HG03520 (cell line): ENCODE results near the gene PRKCD.

ENCODE experiments used
- ATAC-seq: cut with Tn5 transposase; IDR thresholded peaks from one replicate; pipeline ENCODE4 v1.9.1; 2021; ENCODE audit warnings: mild to moderate bottlenecking, moderate library complexity; ENCODE audit not compliant: unreplicated experiment

The PRKCD gene

DNA sequence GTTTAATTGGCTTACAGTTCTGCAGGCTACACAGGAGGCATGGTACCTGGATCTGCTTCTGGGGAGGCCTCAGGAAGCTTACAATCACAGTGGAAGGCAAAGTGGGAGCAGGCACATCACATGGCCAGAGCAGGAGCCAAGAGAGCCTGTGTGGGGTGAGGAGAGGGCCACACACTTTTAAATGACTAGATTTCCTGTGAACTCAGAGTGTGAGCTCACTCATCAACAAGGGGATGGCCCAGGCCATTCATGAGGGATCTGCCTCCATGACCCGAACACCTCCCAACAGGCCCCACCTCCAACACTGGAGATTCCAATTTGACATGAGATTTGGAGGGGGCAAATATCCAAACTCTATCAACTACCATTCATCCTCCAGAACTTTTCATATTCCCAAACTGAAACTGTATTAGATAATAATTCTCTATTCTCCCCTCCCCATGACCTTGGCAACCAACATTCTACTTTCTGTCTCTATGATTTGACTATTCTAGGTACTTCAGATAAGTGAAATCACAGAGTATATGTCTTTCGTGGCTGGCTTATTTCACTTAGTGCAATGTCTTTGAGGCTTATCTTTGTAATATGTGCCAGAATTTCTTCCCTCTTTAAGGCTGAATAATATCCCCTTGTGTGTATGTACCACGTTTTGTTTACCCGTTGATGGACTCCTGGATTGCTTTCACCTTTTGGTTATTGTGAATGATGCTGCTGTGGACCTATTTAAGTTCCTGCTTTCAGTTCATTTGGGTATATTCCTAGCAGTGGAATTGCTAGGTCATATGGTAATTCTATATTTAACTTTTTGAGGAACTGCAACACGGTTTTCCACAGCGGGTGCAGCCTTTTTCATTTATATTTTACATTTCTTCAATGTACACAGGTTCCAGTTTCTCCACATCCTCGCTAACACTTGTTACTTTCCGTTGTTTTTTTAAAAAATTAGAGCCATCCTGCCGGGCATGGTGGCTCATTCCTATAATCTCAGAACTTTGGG, 51.0 kb downstream of the PRKCD start:
- no peak for ATAC-seq

DNA sequence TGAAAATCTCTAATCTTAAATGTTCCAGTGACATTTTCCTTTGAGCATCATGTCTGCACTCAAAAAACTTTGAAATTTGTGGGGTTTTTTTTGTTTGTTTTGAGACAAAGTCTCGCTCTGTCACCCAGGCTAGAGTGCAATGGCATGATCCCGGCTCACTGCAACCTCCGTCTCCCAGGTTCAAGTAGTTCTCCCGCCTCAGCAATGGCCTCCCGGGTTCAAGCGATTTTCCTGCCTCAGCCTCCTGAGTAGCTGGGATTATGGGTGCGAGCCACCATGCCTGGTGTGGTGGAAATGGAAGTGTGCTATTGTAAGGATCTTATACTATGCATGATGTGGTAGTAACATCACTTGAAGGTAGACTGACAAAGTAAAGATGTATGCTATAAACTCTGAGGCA, 52.3 kb downstream of the PRKCD start:
- no peak for ATAC-seq

DNA sequence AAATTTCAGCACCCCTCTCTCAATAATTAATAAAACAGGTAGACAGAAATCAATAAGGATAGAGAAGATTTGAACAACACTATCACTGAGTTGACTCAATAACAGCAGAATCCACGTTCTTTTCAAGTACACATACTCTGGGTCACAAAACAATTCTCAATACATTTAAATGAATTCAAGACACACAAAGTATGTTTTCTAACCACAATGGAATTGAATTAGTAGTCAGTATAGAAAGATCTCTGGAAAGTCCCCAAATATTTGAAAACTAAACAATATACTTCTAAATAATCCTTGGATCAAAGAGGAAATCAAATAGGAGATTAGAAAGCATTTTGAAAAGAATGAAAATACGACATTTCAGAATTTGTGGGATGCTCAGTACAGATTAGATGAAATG, 54.8 kb downstream of the PRKCD start:
- no peak for ATAC-seq

- no peak for ATAC-seq
These were observed 55.7 kb downstream of the PRKCD start for GRCh38 chr3:53216723-53217122.

DNA sequence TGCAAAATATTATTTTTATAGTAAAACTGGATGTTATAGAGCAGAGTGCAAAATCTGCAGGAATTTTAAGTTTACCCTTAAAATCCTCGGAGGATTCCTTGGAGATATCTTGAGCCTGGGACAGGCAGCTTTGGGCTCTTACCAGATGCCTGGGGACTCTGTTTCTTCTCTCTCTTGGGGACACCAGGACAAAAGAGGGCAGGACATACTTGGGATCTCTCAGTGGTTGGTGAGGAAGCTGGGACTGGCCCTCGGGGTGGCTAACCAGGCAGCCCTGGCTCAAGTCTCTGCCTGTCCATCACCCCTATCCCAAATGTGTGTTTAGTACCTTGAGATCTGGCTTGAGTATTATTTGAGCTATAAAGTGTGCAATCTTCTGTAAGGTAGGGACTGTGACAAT, 56.2 kb downstream of the PRKCD start:
- no peak for ATAC-seq

- ATAC-seq, result no peak
These were observed 57.1 kb downstream of the PRKCD start for GRCh38 chr3:53218131-53218530.

GRCh38 chr3:53219895-53220483, 59.0 kb downstream of the PRKCD start:
- ATAC-seq, result no peak

DNA sequence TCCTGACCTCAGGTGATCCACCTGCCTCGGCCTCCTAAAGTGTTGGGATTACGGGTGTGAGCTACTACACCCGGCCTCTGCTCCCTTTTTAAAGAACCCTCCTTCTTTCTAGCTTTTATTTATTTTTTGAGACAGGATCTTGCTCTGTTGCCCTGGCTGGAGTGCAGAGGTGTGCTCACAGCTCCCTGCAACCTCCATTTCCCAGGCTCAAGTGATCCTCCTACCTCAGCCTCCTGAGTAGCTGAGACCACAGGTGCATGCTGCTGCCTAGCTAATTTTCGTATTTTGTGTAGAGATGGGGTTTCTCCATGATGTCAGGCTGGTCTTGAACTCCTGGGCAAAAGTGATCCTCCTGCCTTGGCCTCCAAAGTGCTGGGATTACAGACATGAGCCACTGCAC, 60.3 kb downstream of the PRKCD start:
- no peak for ATAC-seq

GRCh38 chr3:53221827-53222182, 60.8 kb downstream of the PRKCD start:
- no peak for ATAC-seq

GRCh38 chr3:53222183-53222901, 61.3 kb downstream of the PRKCD start:
- ATAC-seq, result no peak

GRCh38 chr3:53223025-53223424, 62.0 kb downstream of the PRKCD start:
- ATAC-seq, result no peak

GRCh38 chr3:53223541-53223966, 62.5 kb downstream of the PRKCD start:
- ATAC-seq, result no peak

DNA sequence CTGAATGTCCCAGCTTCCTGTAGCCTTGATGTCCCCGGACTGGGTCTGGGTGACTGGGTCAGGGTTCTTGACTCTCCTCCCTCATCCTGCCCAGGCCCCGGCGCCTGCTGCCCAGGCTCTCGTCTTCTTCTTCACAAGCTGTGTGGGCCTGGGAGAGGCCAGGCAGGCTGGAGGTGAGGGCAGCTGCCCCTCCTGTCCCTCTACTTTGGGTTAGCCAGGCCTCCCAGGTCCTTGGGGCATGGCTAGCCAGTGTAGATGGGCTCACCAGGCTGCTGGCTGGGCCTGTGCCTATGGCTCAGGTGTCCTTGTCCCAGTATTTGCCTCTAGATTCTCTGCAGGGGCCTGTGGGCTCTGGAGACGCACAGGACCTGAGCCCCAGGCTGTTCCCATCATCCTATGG, 63.0 kb downstream of the PRKCD start:
- ATAC-seq, result no peak

- ATAC-seq, result no peak
These were observed 63.5 kb downstream of the PRKCD start for GRCh38 chr3:53224536-53224935.

DNA sequence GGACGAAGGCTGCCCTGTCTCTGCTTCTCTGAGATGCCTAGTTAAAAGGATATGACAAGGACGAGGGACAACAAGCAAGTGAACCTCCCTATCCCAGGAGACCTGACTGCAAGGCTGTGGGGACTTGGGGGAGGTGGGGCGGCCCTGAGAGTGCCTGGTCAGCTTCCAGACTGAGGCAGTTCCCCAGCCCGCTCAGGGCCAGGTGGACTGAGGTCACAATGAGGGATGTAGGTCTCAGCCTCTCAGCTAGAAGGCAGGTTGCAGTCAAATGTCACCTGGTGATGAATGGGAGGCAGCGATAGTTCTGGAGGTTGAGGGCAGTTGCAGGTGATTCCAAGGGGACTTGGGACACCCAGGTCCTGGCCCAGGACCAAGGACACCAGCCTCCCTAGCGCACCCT, 64.2 kb downstream of the PRKCD start:
- no peak for ATAC-seq

DNA sequence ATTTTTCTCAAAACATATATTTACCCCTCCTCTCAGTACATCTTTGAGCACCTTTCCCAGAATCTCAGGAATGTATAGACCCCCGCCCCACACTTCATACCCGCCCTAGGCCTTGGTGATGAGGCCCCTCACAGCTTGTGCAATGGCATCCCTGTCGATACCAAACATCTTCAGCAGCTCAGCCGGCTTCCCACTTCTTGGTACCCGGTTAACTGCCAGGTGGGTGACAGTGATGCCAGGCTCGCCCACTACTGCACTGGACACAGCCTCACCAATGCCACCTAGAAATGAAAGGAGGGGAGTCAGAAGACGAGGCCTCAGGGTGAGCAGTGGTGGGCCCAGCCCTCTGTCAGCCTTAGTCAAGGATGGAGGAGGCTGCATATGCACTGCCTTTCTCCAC, 64.6 kb downstream of the PRKCD start:
- ATAC-seq, result no peak

- no peak for ATAC-seq
These were observed 65.3 kb downstream of the PRKCD start for GRCh38 chr3:53226142-53226840.

DNA sequence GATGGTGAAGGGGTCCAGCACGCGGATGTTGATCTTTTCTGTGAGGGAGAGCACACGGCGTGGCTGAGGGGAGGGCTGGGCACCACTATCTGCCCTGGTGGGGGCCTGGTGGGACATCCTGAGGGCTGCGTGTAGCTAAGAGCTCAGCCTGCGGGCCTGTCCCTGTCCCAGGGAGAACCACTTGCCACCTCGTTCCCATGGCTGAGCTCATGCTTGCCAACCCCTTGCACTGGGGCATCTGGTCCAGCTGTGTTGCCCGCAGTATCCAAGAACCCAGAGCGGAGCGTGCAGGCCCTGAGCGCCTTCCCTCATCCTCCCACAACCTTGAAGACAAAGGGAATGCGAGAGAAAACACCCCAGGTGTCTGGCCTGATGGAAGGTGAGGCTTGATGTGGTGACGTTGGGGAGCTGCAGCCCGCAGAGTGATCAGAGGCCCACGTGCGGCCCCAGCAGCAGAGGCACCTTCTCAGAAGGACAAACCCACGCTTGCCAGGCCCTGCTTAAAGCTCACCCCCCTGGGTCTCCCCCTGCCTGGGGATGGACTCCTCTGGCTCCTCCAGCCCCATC, 65.9 kb downstream of the PRKCD start:
- no peak for ATAC-seq

DNA sequence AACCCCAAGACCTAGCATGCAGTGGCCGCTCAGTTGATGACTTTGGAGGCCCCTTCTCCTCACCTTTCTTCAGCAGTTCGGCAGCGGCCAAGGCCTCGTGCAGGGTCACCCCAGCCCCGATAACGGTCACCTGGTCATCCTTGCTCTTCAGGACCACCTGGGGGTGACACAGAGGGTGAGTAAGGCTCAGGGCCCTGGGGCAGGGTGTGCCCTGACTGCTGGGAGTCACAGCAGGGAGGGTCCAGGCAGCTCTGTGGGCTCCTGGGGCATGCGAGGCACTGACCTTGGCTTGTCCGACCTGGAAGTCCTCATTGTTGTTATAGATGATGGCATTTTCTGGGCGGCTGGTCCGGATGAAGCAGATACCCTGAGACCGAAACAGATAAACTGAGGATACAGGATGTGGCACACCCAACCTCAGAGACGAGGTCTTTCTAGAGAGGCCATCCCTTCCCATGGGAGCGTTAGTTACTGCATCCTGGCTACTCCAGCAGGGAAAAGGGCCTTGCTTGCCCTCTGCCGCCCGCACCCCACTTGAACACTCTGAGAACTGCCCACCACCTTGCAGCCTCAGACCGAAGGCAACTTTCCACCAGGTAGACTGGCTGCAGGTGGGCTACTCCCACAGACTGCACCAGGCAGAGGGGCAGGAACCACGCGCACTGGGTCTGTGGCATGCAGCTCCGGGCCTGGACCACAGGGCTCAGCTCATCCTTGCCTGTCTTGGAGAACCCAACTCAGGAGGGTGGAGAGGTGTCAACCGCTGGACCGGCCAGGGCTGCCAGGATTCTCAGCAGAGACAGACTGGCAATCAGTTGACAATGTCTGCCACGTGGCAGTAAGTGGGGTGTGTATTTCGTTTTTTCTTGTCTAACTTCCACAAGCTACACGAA, 67.2 kb downstream of the PRKCD start:
- no peak for ATAC-seq

DNA sequence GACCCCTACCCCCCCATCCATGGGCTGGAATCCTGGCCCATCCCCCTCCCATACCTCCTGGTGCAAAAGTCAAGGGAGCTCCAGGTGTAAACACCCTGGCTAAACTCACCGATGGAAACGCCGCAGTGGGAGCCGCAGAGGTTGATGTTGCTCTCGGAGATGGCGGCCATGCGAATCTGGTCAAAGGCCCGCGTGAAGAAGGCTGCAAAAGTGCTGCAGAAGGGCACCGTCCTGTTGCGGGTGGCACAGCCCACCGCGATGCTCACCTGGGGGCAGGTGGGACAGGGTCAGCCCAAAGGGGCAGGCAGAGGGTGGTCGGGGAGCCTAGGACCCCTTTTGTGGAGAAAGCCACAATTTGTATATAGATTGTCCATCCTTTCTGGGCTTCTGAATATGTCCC, 68.2 kb downstream of the PRKCD start:
- ATAC-seq, result no peak
